Fibroblast of pulmonary artery (primary cell): ENCODE results near the gene CBX1.

Source experiments
- DNase-seq: peaks from one replicate; pipeline ENCODE4 v3.0.0-alpha.2; 2010; ENCODE audit warnings: low read depth
- H3K4me3 ChIP-seq: replicated peaks from 2 replicates; pipeline ENCODE4 v1.5.1; 2011; ENCODE audit warnings: low read depth, mild to moderate bottlenecking, control low read depth, low read length, moderate library complexity
- CTCF ChIP-seq: IDR thresholded peaks from 2 replicates; pipeline ENCODE4 v1.5.1; 2011; ENCODE audit warnings: mild to moderate bottlenecking, control low read depth, low read length, inconsistent platforms; ENCODE audit errors: missing control alignments

CBX1 gene

DNA sequence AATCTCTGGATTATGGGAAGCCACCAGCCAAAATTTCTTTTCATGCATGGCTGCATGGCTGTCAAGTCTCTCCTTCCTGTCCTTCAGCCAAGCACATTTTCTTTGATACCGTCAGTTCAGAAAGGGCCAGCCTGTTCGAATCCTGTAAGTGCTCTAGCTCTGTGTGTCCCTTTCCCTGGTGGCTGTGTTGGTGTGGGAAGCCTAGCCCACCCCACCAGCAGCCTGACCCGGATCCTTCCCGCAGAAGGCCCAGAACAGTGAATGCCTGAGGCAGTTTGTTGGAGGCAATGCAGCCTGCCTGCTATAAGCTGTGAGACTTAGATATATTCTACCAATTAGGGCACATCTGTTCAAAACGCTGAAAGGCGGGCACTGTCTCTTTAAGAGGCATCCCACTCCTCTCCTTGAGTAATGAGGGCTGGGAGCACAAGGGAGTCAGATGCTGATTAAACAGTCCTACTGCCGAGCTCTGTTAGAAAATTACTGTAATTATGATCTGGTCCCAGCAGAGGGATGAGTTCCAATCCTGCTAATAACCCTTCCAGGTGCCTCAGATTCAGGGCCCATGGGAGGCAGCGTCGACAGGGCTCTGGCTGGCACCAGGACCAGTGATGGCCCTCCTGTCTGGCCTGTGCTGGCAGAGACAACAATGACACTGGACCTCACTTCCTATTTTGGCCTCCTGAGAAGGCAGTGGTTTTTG, 24.7 kb upstream of the CBX1 start:
- no peak for DNase-seq
- no peak for TF ChIP-seq CTCF
- no peak overlapping the region for H3K4me3 ChIP-seq

DNA sequence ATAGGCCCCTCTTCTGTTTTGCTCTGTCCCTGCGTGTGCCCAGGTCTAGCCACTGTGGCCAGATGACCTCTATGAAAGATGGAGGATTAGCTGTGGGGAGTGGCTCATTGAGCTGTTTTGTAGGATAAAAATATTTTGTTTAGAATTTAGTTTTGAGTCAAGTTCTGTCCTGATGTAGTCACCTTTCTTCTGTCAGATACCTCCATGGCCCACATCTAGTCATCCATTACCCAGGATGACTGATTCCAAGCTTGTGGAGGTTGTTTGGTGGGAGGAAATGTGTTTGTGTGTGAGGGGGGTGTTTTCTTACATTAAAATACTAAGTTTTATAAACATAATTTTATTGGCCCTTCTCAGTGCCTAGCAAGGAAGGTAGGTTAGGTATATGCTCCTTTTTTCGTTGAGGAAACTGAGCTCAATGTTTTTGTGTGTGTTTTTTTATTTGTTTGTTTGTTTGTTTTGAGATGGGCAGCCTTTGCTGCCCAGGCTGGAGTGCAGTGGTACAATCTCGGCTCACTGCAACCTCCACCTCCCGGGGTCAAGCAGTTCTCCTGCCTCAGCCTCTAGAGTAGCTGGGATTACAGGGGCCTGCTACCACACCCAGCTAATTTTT, 22.6 kb upstream of the CBX1 start:
- TF ChIP-seq CTCF = no peak
- no peak for DNase-seq
- no peak overlapping the region for H3K4me3 ChIP-seq

- H3K4me3 ChIP-seq = no peak overlapping the region
- TF ChIP-seq CTCF = no peak
- DNase-seq = no peak
Observed at GRCh38 chr17:48123111-48123510, 21.8 kb upstream of the CBX1 start.

GRCh38 chr17:48122665-48123045, 21.4 kb upstream of the CBX1 start:
- TF ChIP-seq CTCF = no peak
- no peak for DNase-seq
- no peak overlapping the region for H3K4me3 ChIP-seq

GRCh38 chr17:48121923-48122664, 20.8 kb upstream of the CBX1 start:
- H3K4me3 ChIP-seq = no peak overlapping the region
- no peak for TF ChIP-seq CTCF
- DNase-seq = no peak

DNA sequence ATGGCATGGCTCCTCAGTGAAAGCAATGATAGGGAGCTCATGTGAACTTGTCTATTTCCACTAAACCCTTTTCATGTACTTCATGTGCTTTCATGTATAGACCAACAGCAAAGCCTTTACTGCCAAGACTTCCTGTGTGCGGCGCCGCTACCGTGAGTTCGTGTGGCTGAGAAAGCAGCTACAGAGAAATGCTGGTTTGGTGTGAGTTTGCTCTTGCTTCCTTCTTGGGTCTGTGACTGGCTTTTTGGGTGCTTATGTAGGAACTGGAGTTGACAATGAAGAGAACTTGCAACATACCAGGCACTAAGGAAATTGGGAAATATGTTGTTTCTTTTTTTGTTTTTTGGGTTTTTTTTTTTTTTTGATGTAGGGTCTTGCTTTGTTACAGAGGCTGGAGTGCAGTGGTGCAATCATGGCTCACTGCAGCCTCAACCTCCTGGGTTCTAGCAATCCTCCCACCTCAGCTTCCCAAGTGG, 12.0 kb upstream of the CBX1 start:
- peak; percentile 70 for DNase-seq
- H3K4me3 ChIP-seq = no peak overlapping the region
- no peak for TF ChIP-seq CTCF

- H3K4me3 ChIP-seq = no peak overlapping the region
- DNase-seq = no peak
- no peak for TF ChIP-seq CTCF
Observed at GRCh38 chr17:48111937-48112241, 10.6 kb upstream of the CBX1 start.
